K562 (cell line): ENCODE measurements around the gene GYG2. TPM values are rescaled to one million over a fixed set of nuclear protein-coding genes. Genes with fewer than 3 reads are reported as not detected.

ENCODE experiments used
- EGR1 ChIP-seq: fragments of 450-650 bp; conservative IDR thresholded peaks from 2 replicates; pipeline ENCODE4 v1.6.1; 2017; ENCODE audit warnings: mild to moderate bottlenecking
- ELF4 ChIP-seq: fragments of 450-650 bp; formaldehyde crosslinking; IDR thresholded peaks from 2 replicates; pipeline ENCODE4 v1.4.0; 2022; ENCODE audit warnings: missing genetic modification characterization
- FOXP1 ChIP-seq: sonication (generic); formaldehyde crosslinking; IDR thresholded peaks from 2 replicates; pipeline ENCODE4 v1.8.0; 2022; ENCODE audit warnings: mild to moderate bottlenecking, missing genetic modification reagents
- SNRNP70 ChIP-seq: fragments of 200-400 bp; formaldehyde crosslinking; optimal IDR thresholded peaks from 2 replicates; pipeline ENCODE3; 2017; ENCODE audit warnings: low read depth, low read length
- ZNF445 ChIP-seq: fragments of 250-450 bp; sonication (Bioruptor Pico); IDR thresholded peaks from 2 replicates; pipeline ENCODE4 v1.4.0; 2020; ENCODE audit warnings: low read depth, mild to moderate bottlenecking, moderate library complexity
- polyA plus RNA-seq, 8 experiments: library from polyadenylated mRNA; depleted of rRNA in 4 of 8; stranded (reverse) in 5 of 8; unstranded in 3 of 8; fragments of >200 nt; fragmentation: Nextera tagmentation in 2 of 8; fragmentation: Illumina TruSeq in 1 of 8; extraction: Ambion mirVana in 2 of 8; extraction: Trizol in 1 of 8; gene quantifications; 2 replicates each; pipeline versions ENCODE4 v1.2.1 to v1.2.3, GENCODE V29; 2011 to 2014; ENCODE audit warnings: inconsistent platforms in 1 of 8, missing spikeins in 1 of 8
- total RNA-seq, 7 experiments: library from RNA; depleted of rRNA in 6 of 7; stranded (reverse); fragments of >200 nt in 6 of 7; fragmentation: Illumina TruSeq in 2 of 7; extraction: Trizol in 2 of 7; gene quantifications; 2 replicates each; pipeline versions ENCODE4 v1.2.1 to v1.2.3, GENCODE V29; 2011 to 2021; ENCODE audit warnings: low replicate concordance in 1 of 7
- TF ChIP-seq, protein P1 (sequence below): fragments of 450-650 bp; IDR thresholded peaks from one replicate; pipeline ENCODE4 v1.6.1; 2018; ENCODE audit warnings: mild to moderate bottlenecking, moderate library complexity; ENCODE audit not compliant: partially characterized antibody
- TF ChIP-seq, protein P2 (sequence below): fragments of 450-650 bp; IDR thresholded peaks from 2 replicates; pipeline ENCODE4 v1.6.1; 2016; ENCODE audit warnings: low read depth, mild to moderate bottlenecking, moderate library complexity
- TF ChIP-seq, protein P3 (sequence below): fragments of 450-650 bp; IDR thresholded peaks from 2 replicates; pipeline ENCODE4 v1.6.1; 2017; ENCODE audit warnings: antibody characterized with exemption

GYG2 gene
- total and polyA plus RNA-seq, 9 of the 15 experiments (the other 6 are each of a cell fraction or from before 2014, with no cell fraction given), result 0.24 to 4.4 (median 2.9) TPM

DNA sequence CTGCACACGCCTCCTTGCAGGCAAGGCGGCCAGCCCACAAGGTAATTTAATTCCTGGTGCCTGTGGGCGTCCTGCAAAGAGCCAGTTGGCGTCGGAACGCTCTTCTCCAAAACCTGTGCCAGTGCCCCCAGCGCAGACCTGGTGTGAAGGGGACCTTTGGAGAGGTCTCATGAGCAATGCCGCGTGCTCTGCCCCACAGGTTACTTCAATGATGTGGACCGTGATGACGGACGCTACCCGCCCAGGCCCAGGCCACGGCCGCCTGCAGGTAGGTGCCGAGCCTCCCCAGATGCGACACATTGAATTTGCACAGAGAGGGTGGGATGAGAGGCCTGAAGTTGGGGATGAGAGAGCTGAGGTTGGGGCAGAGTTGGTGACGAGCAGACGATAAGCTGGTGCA, 34.4 kb upstream of the GYG2 start (continued):
- TF ChIP-seq, protein P1, sequence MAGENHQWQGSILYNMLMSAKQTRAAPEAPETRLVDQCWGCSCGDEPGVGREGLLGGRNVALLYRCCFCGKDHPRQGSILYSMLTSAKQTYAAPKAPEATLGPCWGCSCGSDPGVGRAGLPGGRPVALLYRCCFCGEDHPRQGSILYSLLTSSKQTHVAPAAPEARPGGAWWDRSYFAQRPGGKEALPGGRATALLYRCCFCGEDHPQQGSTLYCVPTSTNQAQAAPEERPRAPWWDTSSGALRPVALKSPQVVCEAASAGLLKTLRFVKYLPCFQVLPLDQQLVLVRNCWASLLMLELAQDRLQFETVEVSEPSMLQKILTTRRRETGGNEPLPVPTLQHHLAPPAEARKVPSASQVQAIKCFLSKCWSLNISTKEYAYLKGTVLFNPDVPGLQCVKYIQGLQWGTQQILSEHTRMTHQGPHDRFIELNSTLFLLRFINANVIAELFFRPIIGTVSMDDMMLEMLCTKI, result no peak
- TF ChIP-seq FOXP1 (CRISPR knock-in tag) (no peak), ZNF445 (CRISPR knock-in tag) (no peak), EGR1 (no peak), ELF4 (no peak), SNRNP70 (no peak)
- TF ChIP-seq, protein P2, sequence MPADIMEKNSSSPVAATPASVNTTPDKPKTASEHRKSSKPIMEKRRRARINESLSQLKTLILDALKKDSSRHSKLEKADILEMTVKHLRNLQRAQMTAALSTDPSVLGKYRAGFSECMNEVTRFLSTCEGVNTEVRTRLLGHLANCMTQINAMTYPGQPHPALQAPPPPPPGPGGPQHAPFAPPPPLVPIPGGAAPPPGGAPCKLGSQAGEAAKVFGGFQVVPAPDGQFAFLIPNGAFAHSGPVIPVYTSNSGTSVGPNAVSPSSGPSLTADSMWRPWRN, result no peak
- TF ChIP-seq, protein P3, sequence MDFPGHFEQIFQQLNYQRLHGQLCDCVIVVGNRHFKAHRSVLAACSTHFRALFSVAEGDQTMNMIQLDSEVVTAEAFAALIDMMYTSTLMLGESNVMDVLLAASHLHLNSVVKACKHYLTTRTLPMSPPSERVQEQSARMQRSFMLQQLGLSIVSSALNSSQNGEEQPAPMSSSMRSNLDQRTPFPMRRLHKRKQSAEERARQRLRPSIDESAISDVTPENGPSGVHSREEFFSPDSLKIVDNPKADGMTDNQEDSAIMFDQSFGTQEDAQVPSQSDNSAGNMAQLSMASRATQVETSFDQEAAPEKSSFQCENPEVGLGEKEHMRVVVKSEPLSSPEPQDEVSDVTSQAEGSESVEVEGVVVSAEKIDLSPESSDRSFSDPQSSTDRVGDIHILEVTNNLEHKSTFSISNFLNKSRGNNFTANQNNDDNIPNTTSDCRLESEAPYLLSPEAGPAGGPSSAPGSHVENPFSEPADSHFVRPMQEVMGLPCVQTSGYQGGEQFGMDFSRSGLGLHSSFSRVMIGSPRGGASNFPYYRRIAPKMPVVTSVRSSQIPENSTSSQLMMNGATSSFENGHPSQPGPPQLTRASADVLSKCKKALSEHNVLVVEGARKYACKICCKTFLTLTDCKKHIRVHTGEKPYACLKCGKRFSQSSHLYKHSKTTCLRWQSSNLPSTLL, result no peak
